NCI-H226 (cell line): ENCODE data around the gene NEURL1B.

Experiments used
- DNase-seq: peaks from one replicate; pipeline ENCODE4 v3.0.0-alpha.2; 2015

Gene NEURL1B

GRCh38 chr5:172739375-172739774 is 98.3 kb downstream of the NEURL1B start:
- no peak for DNase-seq

GRCh38 chr5:172740428-172741205 is 99.6 kb downstream of the NEURL1B start:
- peak; percentile 97 for DNase-seq
